Measurements from ENCODE around the gene PROSER3. TPM values are rescaled to one million over a fixed set of nuclear protein-coding genes. Genes with fewer than 3 reads are reported as not detected.

PROSER3 gene
- total RNA-seq, 4 donors from 2014 or later: 8.2 to 34.3 (median 13.2) TPM

DNA sequence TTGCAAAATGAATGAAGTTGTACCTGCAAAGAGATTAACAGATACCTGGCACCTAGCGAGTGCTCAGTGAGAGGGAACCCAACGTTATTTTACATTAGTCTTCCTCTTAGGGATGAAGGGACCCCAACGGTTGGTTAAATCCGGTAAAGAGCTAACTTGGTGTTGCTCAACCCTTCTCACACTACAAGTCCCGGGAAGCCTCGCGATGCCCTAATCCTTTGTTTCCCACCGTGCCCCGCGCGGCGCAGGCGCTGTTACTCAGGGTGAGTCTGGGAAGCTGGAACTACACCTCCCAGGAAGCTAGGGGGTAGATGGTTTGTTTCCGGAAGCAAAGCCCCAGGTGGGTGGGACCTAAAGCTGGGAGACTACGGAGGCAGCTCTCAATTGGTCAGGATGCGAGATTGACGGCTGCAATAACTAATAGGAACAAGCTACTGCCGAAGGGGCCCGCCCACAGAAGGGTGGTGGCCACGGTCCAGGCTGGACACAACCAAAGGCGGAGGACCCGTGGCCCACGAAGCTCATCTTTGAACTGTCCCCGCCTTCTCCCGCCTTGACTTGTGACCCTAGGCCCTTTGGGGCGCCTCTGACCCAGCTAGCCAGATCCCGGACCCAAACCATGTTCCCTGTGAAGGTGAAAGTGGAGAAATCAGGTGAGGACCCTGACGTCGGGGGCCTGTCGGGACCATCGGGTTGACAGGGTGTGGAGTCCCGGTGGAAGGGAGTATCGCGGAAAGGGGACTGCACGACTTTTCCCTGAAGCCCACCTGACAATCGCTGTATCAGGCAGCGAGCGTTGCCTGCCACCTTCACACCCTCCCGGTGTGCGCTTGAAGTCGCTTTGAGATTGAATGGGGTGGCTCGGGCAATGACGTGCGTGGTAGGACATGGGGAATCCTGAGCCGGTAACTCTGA, 9.6 kb upstream of the PROSER3 start, which contains the start of gene LIN37:
TSS of gene LIN37 (plus strand) at position 471 of the 915 bp plus-strand sequence. CDS start at position 620, 149 bp downstream.
- intact Hi-C loops (cut with DNase I): no loop called here
- Histone ChIP-seq H3K4me3 (replicated peaks in 1 of 3) (peak within 1 kb of the TSS; percentile 80 to 97 (median 91)), H3K27me3 (no peaks in the 10 kb centered on the region), H3K9me3 (no peaks in the 10 kb centered on the region), H3K4me1 (peaks cover 22 to 36% of the 10 kb centered on the region in 2 donors), H3K36me3 (peaks cover 11 to 18% of the 10 kb centered on the region in 2 donors), H3K27ac (peak within 1 kb of the TSS in 2 of 3 donors; percentile 43 to 58)
- DNase-seq: peak; percentile 99
- TF ChIP-seq, protein P1, sequence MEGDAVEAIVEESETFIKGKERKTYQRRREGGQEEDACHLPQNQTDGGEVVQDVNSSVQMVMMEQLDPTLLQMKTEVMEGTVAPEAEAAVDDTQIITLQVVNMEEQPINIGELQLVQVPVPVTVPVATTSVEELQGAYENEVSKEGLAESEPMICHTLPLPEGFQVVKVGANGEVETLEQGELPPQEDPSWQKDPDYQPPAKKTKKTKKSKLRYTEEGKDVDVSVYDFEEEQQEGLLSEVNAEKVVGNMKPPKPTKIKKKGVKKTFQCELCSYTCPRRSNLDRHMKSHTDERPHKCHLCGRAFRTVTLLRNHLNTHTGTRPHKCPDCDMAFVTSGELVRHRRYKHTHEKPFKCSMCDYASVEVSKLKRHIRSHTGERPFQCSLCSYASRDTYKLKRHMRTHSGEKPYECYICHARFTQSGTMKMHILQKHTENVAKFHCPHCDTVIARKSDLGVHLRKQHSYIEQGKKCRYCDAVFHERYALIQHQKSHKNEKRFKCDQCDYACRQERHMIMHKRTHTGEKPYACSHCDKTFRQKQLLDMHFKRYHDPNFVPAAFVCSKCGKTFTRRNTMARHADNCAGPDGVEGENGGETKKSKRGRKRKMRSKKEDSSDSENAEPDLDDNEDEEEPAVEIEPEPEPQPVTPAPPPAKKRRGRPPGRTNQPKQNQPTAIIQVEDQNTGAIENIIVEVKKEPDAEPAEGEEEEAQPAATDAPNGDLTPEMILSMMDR (IDR thresholded peaks at IDR 0.05): peak in 3 of 6 experiments; percentile 16 to 29 (median 23)
- TF ChIP-seq POLR2A (IDR thresholded peaks at IDR 0.05): peak; percentile 51 to 89
- WGBS, 2 donors: 0 to 1% methylated on average over 35 to 45 of the region's 45 CpGs

DNA sequence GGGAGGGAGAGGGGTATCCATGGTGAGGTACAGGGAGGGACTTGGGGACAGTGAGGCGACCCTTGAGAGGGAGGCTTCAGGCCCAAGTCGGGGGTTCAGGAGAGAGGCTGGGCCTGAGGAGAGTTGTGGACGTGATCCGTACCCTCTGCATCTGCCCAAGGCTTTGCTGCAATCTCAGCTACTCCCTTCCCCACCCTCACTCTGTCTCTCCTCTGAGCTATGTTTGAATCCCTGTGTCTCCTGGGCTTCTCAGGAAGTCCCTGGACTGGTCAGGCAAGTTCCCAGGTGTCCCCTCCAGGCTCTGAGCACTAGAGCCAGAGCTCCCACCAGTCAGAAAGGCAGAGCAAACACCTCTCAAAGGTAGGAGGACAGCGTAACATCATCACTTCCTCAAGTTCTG, 7.8 kb upstream of the PROSER3 start:
- 93 to 94% methylated on average over 5 of the region's 5 CpGs for WGBS, 2 donors
- H3K36me3 ChIP-seq: peaks cover 18 to 21% of the 10 kb centered on the region in 2 donors
- H3K9me3 ChIP-seq: no peaks in the 10 kb centered on the region
- H3K27me3 ChIP-seq: no peaks in the 10 kb centered on the region
- intact Hi-C loops (cut with DNase I): loop anchor here (10.0 kb wide), 1 partner anchor 185 kb away; the partner anchor contains the start of gene LRFN3
- H3K4me1 ChIP-seq: peaks cover 17 to 28% of the 10 kb centered on the region in 2 donors
- TF ChIP-seq, protein P1 (IDR thresholded peaks at IDR 0.05): no peak
- no peak for TF ChIP-seq POLR2A (IDR thresholded peaks at IDR 0.05)
- DNase-seq: no peak
- H3K27ac ChIP-seq: no peak overlapping the region
- no peak overlapping the region for H3K4me3 ChIP-seq (replicated peaks in 1 of 3)

DNA sequence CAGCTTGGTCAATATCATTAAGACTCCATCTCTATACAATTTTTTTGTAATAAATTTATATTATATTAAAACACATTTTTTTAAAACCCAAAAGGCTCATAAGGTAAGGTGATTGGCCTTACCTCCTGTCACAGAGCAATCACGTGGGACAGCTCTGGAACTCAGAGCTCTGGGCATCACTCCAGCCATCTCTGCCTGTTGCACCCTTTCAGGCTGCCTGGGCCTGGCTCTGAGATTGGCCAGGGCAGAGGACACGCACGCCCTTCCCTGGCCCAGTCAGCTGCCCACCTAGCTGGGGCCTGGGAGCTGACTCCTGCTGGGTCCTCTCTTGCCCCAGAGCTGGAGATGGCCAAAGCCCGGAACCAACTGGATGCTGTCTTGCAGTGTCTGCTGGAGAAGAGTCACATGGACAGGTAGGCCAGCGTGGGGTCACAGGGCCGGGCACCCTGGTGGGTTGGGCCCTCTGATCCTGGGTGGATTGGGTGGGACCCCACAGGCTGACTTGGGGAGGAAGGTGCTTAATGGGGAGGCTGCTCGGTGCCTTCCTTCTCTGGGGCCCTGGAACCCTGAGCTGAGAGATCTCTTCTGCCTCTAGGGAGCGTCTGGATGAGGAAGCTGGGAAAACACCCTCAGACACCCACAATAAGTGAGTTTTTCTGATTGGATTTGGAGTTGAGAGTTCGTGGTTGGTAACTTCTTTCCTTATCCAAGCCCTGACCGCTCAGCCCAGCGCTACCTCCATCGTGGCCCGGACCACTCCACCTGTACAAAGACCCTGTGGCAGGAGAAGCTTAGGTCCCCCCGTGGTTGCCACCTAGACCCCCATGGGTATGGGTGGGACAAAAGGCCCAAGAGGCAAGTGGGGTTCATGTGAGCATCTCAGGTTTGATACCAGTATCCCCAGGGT, 5.9 kb upstream of the PROSER3 start:
- Histone ChIP-seq H3K36me3 (peaks cover 18 to 21% of the 10 kb centered on the region in 2 donors), H3K4me1 (peaks cover 10 to 21% of the 10 kb centered on the region in 2 donors), H3K9me3 (no peaks in the 10 kb centered on the region), H3K27ac (no peak overlapping the region), H3K4me3 (replicated peaks in 1 of 3) (no peak overlapping the region), H3K27me3 (no peaks in the 10 kb centered on the region)
- 86 to 94% methylated on average over 12 to 14 of the region's 14 CpGs for WGBS, 2 donors
- intact Hi-C loops (cut with DNase I): loop anchor here (10.0 kb wide), 1 partner anchor 183 kb away; the partner anchor contains the start of gene LRFN3
- TF ChIP-seq POLR2A (IDR thresholded peaks at IDR 0.05): no peak
- TF ChIP-seq, protein P1 (IDR thresholded peaks at IDR 0.05): no peak
- DNase-seq: no peak

DNA sequence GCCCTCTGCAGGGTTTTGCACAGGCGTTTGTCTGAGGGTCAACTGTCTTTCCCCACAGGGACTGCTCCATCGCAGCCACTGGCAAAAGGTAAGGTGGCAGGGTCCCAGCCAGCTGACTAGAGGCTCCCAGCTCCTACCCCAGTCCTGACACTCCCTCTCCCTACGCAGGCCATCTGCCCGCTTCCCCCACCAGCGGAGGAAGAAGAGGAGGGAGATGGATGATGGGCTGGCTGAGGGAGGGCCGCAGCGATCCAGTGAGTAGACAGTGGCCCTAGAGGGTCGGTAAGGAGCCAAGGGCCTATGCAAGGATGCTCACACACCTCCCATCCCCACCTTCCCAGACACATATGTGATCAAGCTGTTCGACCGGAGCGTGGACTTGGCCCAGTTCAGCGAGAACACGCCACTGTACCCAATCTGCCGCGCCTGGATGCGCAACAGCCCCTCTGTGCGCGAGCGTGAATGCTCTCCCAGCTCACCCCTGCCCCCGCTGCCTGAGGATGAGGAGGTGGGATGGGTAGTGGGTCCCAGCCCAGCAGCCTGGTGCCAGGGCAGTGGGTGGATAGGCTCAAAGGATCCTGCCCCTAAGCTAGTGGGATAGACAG, 5.1 kb upstream of the PROSER3 start:
- peaks cover 18 to 21% of the 10 kb centered on the region in 2 donors for H3K36me3 ChIP-seq
- H3K4me1 ChIP-seq: peaks cover 14 to 23% of the 10 kb centered on the region in 2 donors
- TF ChIP-seq, protein P1 (IDR thresholded peaks at IDR 0.05): no peak
- no peak for TF ChIP-seq POLR2A (IDR thresholded peaks at IDR 0.05)
- H3K27me3 ChIP-seq: no peaks in the 10 kb centered on the region
- no peak overlapping the region for H3K27ac ChIP-seq
- H3K9me3 ChIP-seq: no peaks in the 10 kb centered on the region
- intact Hi-C loops (cut with DNase I): loop anchor here (10.0 kb wide), 1 partner anchor 182 kb away; the partner anchor contains the start of gene LRFN3
- DNase-seq: no peak
- no peak overlapping the region for H3K4me3 ChIP-seq (replicated peaks in 1 of 3)
- 93 to 97% methylated on average over 12 to 20 of the region's 20 CpGs for WGBS, 2 donors
